Measurements from ENCODE around the gene GLTP.

- no peak for TF ChIP-seq POLR2A (IDR thresholded peaks at IDR 0.05)
- TF ChIP-seq, protein P1, sequence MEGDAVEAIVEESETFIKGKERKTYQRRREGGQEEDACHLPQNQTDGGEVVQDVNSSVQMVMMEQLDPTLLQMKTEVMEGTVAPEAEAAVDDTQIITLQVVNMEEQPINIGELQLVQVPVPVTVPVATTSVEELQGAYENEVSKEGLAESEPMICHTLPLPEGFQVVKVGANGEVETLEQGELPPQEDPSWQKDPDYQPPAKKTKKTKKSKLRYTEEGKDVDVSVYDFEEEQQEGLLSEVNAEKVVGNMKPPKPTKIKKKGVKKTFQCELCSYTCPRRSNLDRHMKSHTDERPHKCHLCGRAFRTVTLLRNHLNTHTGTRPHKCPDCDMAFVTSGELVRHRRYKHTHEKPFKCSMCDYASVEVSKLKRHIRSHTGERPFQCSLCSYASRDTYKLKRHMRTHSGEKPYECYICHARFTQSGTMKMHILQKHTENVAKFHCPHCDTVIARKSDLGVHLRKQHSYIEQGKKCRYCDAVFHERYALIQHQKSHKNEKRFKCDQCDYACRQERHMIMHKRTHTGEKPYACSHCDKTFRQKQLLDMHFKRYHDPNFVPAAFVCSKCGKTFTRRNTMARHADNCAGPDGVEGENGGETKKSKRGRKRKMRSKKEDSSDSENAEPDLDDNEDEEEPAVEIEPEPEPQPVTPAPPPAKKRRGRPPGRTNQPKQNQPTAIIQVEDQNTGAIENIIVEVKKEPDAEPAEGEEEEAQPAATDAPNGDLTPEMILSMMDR (IDR thresholded peaks at IDR 0.05), result no peak
These were observed 14.6 kb upstream of the GLTP start for GRCh38 chr12:109894939-109895338.
